C4-2B (cell line): ENCODE results near the gene IL17C.

Experiments used
- CTCF ChIP-seq: fragments of 450-650 bp; conservative IDR thresholded peaks from 2 replicates; pipeline ENCODE4 v1.5.1; 2017; ENCODE audit warnings: mild to moderate bottlenecking
- ZFX ChIP-seq: fragments of 450-650 bp; IDR thresholded peaks from 2 replicates; pipeline ENCODE4 v1.6.1; 2017

GRCh38 chr16:88676502-88677242 is 38.3 kb downstream of the IL17C start:
- TF ChIP-seq CTCF (no peak), ZFX (no peak)
